HEK293 (cell line): ENCODE data around the gene C3orf20.
A peak's percentile ranks its signal among the peaks of the same experiment; 100 is the strongest.

ENCODE experiments used
- CTCF ChIA-PET: fragments of 350-600 bp; formaldehyde crosslinking; extraction: SDS; loops from one replicate; lab custom pipeline; 2021; ENCODE audit warnings: antibody characterized with exemption; lab: Yijun Ruan, JAX
- POLR2A ChIA-PET: fragments of 300-600 bp; formaldehyde crosslinking; extraction: SDS; loops from one replicate; lab custom pipeline; 2020; ENCODE audit warnings: antibody characterized with exemption, inconsistent platforms; lab: Yijun Ruan, JAX
- H3K27ac ChIP-seq: fragments of 200-500 bp; sonication (Bioruptor generic); 2 replicates; pipeline ENCODE4 v1.5.1; 2014; ENCODE audit warnings: low read depth, low read length, control low read depth, inconsistent platforms; ENCODE audit errors: extremely low read depth
- H3K36me3 ChIP-seq, 2 experiments: fragments of 200-500 bp in 1 of 2; sonication (Bioruptor generic) in 1 of 2; 1 replicate in 1 of 2; 2 replicates in 1 of 2; pipeline ENCODE4 v1.5.1; 2014 to 2017; ENCODE audit warnings: inconsistent platforms in 2 of 2, low read length in 2 of 2; ENCODE audit not compliant: control insufficient read depth in 2 of 2, insufficient read depth in 1 of 2
- H3K4me1 ChIP-seq: fragments of 200-500 bp; sonication (Bioruptor generic); 2 replicates; pipeline ENCODE4 v1.5.1; 2014; ENCODE audit warnings: mild to moderate bottlenecking, low read length, inconsistent platforms; ENCODE audit not compliant: control insufficient read depth, insufficient read depth
- H3K4me3 ChIP-seq: 2 replicates; pipeline ENCODE4 v1.5.1; 2011; ENCODE audit warnings: low read depth, mild to moderate bottlenecking, control low read depth, low read length, moderate library complexity
- H3K9me3 ChIP-seq: fragments of 200-500 bp; sonication (Bioruptor generic); 2 replicates; pipeline ENCODE4 v1.5.1; 2014; ENCODE audit warnings: low read depth, low read length, inconsistent platforms; ENCODE audit not compliant: control insufficient read depth, insufficient read depth
- EGR2 ChIP-seq: fragments of 450-650 bp; formaldehyde crosslinking; IDR thresholded peaks from 2 replicates; pipeline ENCODE4 v1.5.1; 2016; ENCODE audit warnings: low read depth, missing biosample characterization, missing genetic modification characterization
- GLIS1 ChIP-seq: fragments of 450-650 bp; formaldehyde crosslinking; IDR thresholded peaks from 2 replicates; pipeline ENCODE4 v1.5.1; 2016; ENCODE audit warnings: missing biosample characterization, missing genetic modification characterization
- HOXA7 ChIP-seq: sonication (generic); formaldehyde crosslinking; IDR thresholded peaks from 2 replicates; pipeline ENCODE4 v1.8.1; 2022; ENCODE audit warnings: missing genetic modification reagents, borderline replicate concordance
- HOXD13 ChIP-seq: sonication (generic); formaldehyde crosslinking; IDR thresholded peaks from 2 replicates; pipeline ENCODE4 v1.8.0; 2022; ENCODE audit warnings: missing genetic modification reagents, borderline replicate concordance
- OSR2 ChIP-seq: fragments of 450-650 bp; formaldehyde crosslinking; IDR thresholded peaks from 2 replicates; pipeline ENCODE4 v1.5.1; 2016; ENCODE audit warnings: missing biosample characterization, missing genetic modification characterization
- PRDM2 ChIP-seq: fragments of 450-650 bp; formaldehyde crosslinking; IDR thresholded peaks from 2 replicates; pipeline ENCODE4 v1.5.1; 2016; ENCODE audit warnings: missing biosample characterization, missing genetic modification characterization, borderline replicate concordance
- PRDM4 ChIP-seq: fragments of 450-650 bp; formaldehyde crosslinking; IDR thresholded peaks from 2 replicates; pipeline ENCODE4 v1.5.1; 2017; ENCODE audit warnings: missing biosample characterization, missing genetic modification characterization
- ZBTB11 ChIP-seq: fragments of 450-650 bp; formaldehyde crosslinking; conservative IDR thresholded peaks from 2 replicates; pipeline ENCODE4 v1.5.1; 2016; ENCODE audit warnings: low read depth, missing biosample characterization, missing genetic modification characterization
- ZFP3 ChIP-seq: fragments of 450-650 bp; formaldehyde crosslinking; IDR thresholded peaks from 2 replicates; pipeline ENCODE4 v1.5.1; 2016; ENCODE audit warnings: low read depth, missing biosample characterization, missing genetic modification characterization
- ZNF138 ChIP-seq: fragments of 450-650 bp; formaldehyde crosslinking; IDR thresholded peaks from 2 replicates; pipeline ENCODE4 v1.5.1; 2016; ENCODE audit warnings: missing biosample characterization, missing genetic modification characterization, borderline replicate concordance
- ZNF175 ChIP-seq: fragments of 450-650 bp; formaldehyde crosslinking; IDR thresholded peaks from 2 replicates; pipeline ENCODE4 v1.5.1; 2016; ENCODE audit warnings: missing biosample characterization, missing genetic modification characterization
- ZNF239 ChIP-seq: fragments of 450-650 bp; formaldehyde crosslinking; IDR thresholded peaks from 2 replicates; pipeline ENCODE4 v1.5.1; 2016; ENCODE audit warnings: missing biosample characterization, missing genetic modification characterization
- ZNF37A ChIP-seq: fragments of 450-650 bp; IDR thresholded peaks from 2 replicates; pipeline ENCODE4 v1.5.1; 2018; ENCODE audit warnings: missing biosample characterization, missing genetic modification characterization
- ZNF404 ChIP-seq: fragments of 450-650 bp; formaldehyde crosslinking; IDR thresholded peaks from 2 replicates; pipeline ENCODE4 v1.5.1; 2017; ENCODE audit warnings: missing biosample characterization, missing genetic modification characterization
- ZNF707 ChIP-seq: fragments of 450-650 bp; formaldehyde crosslinking; IDR thresholded peaks from 2 replicates; pipeline ENCODE4 v1.5.1; 2016; ENCODE audit warnings: missing biosample characterization, missing genetic modification characterization
- ZNF776 ChIP-seq: fragments of 450-650 bp; formaldehyde crosslinking; IDR thresholded peaks from 2 replicates; pipeline ENCODE4 v1.5.0; 2017; ENCODE audit warnings: missing biosample characterization, missing genetic modification characterization, borderline replicate concordance
- ZNF837 ChIP-seq: fragments of 450-650 bp; formaldehyde crosslinking; IDR thresholded peaks from 2 replicates; pipeline ENCODE4 v1.5.1; 2016; ENCODE audit warnings: missing biosample characterization, missing genetic modification characterization

C3orf20 gene

GRCh38 chr3:14788644-14789043 lies 113.7 kb downstream of the C3orf20 start:
- POLR2A ChIA-PET, result no interaction called here
- CTCF ChIA-PET, result interaction anchor here (0.8 to 2.6 kb wide), 4 partner anchors 132 to 280 kb away, joined by 3 to 19 read pairs (median 4); no protein-coding TSS in a partner anchor
- no peaks in the 10 kb centered on the region for H3K4me1 ChIP-seq
- no peaks in the 10 kb centered on the region for H3K36me3 ChIP-seq
- H3K27ac ChIP-seq, result no peak overlapping the region
- TF ChIP-seq ZNF707 (tag by site-specific recombination), result no peak
- no peak for TF ChIP-seq ZNF837 (tag by site-specific recombination)
- no peak for TF ChIP-seq ZNF239 (tag by site-specific recombination)
- no peak for TF ChIP-seq ZNF175 (tag by site-specific recombination)
- TF ChIP-seq PRDM2, result no peak
- no peak for TF ChIP-seq ZNF776 (tag by site-specific recombination)
- TF ChIP-seq ZFP3 (tag by site-specific recombination), result no peak
- 0 out of 2 replicates have a peak, but pooled peaks have one; percentile 16 for TF ChIP-seq EGR2 (tag by site-specific recombination)
- no peaks in the 10 kb centered on the region for H3K9me3 ChIP-seq
- H3K4me3 ChIP-seq, result no peak overlapping the region

GRCh38 chr3:14789221-14789620 lies 114.3 kb downstream of the C3orf20 start:
- H3K27ac ChIP-seq, result no peak overlapping the region
- no peaks in the 10 kb centered on the region for H3K36me3 ChIP-seq
- H3K4me3 ChIP-seq, result no peak overlapping the region
- TF ChIP-seq ZNF404 (no peak), ZBTB11 (tag by site-specific recombination) (no peak), ZNF37A (tag by site-specific recombination) (no peak), HOXA7 (CRISPR knock-in tag) (no peak), PRDM4 (no peak), ZNF138 (tag by site-specific recombination) (no peak), OSR2 (tag by site-specific recombination) (no peak), HOXD13 (CRISPR knock-in tag) (no peak), GLIS1 (tag by site-specific recombination) (no peak)
- ChIA-PET CTCF (interaction anchor here (0.8 to 2.6 kb wide), 3 partner anchors 132 to 173 kb away, joined by 3 to 19 read pairs (median 4); no protein-coding TSS in a partner anchor), POLR2A (no interaction called here)
- no peaks in the 10 kb centered on the region for H3K9me3 ChIP-seq
- no peaks in the 10 kb centered on the region for H3K4me1 ChIP-seq
